ENCODE data around the gene IMPDH2.

Gene IMPDH2

DNA sequence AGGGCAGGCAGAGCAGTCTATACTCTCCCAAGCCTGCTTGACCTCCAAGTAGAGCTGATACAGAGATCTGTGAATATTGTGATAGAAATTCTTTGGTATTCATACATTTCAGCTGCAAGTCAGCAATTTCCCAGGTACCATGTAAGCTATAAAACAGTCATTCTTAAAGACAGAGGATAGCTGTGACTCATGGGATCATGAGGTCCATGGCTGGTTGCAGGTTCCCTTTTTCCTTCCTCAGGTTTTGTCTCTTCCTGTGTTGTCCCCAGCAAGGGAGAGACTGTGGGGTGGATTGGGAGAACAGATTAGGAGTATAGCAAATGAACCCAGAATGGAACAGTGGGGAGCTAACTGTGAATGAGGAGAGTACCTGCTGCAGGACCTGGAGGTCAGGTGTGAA lies 44.5 kb downstream of the IMPDH2 start:
- Mint-ChIP-seq H3K27me3 (no peaks in the 10 kb centered on the region), H3K9me3 (no peaks in the 10 kb centered on the region), H3K27ac (peak overlapping the region; percentile 12), H3K4me1 (ENCODE audit: low read depth) (peaks cover 15% of the 10 kb centered on the region), H3K4me3 (no peak overlapping the region), H3K36me3 (ENCODE audit: low read depth) (peaks cover 48% of the 10 kb centered on the region)

DNA sequence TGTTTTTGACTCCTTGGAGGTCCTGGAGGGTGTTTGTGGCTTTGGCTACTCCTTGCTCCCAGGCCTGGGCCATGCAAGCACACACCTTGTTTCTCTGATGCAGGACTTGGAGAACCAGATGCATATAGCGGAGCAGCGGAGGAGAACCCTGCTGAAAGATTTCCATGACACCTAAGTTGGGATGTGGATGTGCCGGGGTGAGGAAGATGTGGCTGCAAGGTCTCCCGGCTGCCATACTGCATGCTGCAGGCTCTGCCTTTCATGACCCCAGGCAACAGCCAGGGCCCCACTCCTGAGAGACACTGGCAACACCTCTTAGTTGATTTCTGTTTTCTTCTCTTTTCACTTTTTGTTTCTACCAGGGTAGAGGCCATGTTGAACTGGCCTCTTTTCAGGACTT lies 46.1 kb downstream of the IMPDH2 start:
- no peak overlapping the region for H3K4me3 Mint-ChIP-seq

DNA sequence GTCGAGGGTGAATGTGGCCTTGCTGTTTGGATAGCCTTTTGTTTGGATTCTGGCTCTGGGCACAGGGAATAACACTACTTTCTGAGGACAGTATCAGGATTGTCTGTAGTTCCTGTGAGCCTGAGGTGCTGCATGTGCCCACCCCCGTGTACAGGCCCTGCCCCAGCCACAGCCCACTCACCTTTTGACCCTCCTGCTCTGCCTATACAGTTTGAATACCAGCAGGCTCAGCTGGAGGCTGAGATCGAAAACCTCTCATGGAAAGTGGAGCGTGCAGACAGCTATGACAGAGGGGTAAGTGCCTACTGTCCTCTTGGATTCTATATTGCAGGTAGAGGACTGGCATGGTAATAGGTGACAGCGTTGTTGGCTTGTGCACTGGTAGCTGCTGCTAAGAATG lies 46.5 kb downstream of the IMPDH2 start:
- no peak overlapping the region for H3K4me3 Mint-ChIP-seq
- peak overlapping the region; percentile 34 for H3K27ac Mint-ChIP-seq
- peaks cover 61% of the 10 kb centered on the region for H3K36me3 Mint-ChIP-seq (ENCODE audit: low read depth)
- H3K9me3 Mint-ChIP-seq: no peaks in the 10 kb centered on the region
- no peaks in the 10 kb centered on the region for H3K27me3 Mint-ChIP-seq
- peaks cover 2% of the 10 kb centered on the region for H3K4me1 Mint-ChIP-seq (ENCODE audit: low read depth)

More for the DNA sequence above, 46.1 kb downstream of the IMPDH2 start:
- Mint-ChIP-seq H3K9me3 (no peaks in the 10 kb centered on the region), H3K27me3 (no peaks in the 10 kb centered on the region), H3K27ac (no peak overlapping the region), H3K4me1 (ENCODE audit: low read depth) (peaks cover 6% of the 10 kb centered on the region), H3K36me3 (ENCODE audit: low read depth) (peaks cover 56% of the 10 kb centered on the region)

DNA sequence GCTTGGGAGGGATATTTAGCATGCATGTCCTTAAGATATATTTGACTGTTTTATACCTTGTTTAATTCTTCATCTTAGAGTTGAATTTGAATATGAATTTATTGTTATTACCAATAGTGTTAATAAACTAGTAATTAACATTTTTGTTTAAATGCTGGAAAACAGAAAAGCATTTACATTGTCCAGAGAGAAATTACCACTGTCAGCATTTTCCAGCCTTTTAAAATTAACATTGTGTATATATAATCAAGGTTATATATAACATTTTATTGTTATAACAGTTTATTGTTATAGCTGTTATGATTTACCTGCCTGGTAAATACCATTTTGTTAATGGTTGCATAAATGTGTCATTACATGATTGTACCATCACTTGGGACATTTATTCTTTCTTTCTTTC lies 47.2 kb downstream of the IMPDH2 start:
- Mint-ChIP-seq H3K4me3 (no peak overlapping the region), H3K9me3 (no peaks in the 10 kb centered on the region), H3K36me3 (ENCODE audit: low read depth) (peaks cover 62% of the 10 kb centered on the region), H3K27me3 (no peaks in the 10 kb centered on the region), H3K4me1 (ENCODE audit: low read depth) (no peaks in the 10 kb centered on the region), H3K27ac (no peak overlapping the region)

DNA sequence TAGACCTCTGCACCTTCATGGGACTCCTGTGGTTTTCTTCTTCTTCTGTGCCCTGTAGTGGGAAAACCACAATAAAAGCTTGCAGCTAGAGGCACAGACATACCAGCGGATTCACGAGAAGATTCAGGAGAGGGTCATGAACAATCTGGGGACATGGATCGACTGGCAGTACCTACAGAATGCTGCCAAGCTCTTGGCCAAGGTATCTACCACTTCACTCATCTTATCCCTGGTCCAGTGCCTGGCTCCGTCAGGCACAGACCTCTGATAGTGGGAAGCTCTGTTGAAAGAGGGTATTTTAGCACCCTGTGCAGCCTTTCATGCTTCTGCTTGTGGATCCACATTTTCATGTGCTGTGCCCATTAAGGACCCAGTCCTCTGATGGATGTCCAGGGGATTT lies 48.9 kb downstream of the IMPDH2 start:
- H3K4me1 Mint-ChIP-seq (ENCODE audit: low read depth): no peaks in the 10 kb centered on the region
- H3K27ac Mint-ChIP-seq: no peak overlapping the region
- H3K4me3 Mint-ChIP-seq: no peak overlapping the region
- peaks cover 63% of the 10 kb centered on the region for H3K36me3 Mint-ChIP-seq (ENCODE audit: low read depth)
- H3K27me3 Mint-ChIP-seq: no peaks in the 10 kb centered on the region
- no peaks in the 10 kb centered on the region for H3K9me3 Mint-ChIP-seq

DNA sequence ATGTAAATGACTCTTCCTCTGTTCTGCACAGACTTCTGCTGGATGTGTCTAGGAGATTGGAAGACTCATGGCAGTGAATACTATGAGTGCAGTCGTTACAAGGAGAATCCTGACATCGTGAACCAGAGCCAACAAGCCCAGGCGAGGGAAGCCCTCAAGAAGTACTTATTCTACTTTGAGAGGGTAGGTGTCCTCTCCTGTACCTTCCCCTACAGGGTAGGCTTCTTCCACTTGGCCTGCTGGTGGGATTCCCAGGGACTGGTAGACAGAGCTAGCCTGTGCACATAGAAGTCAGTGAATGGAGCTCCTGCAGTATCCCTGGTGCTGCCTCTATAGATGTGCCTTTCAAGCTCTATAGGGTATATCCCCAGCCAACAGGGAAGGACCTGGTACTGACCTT lies 49.7 kb downstream of the IMPDH2 start:
- Mint-ChIP-seq H3K9me3 (no peaks in the 10 kb centered on the region), H3K27ac (no peak overlapping the region), H3K27me3 (no peaks in the 10 kb centered on the region), H3K4me3 (no peak overlapping the region), H3K4me1 (ENCODE audit: low read depth) (no peaks in the 10 kb centered on the region), H3K36me3 (ENCODE audit: low read depth) (peaks cover 66% of the 10 kb centered on the region)
